GM21737 (cell line): ENCODE measurements around the gene LYAR.

Experiments used
- ATAC-seq: cut with Tn5 transposase; IDR thresholded peaks from one replicate; pipeline ENCODE4 v1.9.1; 2021; ENCODE audit warnings: mild to moderate bottlenecking, moderate library complexity; ENCODE audit not compliant: unreplicated experiment

Gene LYAR

GRCh38 chr4:4316150-4316495, 26.2 kb upstream of the LYAR start:
- ATAC-seq, result no peak

GRCh38 chr4:4315461-4316149, 25.7 kb upstream of the LYAR start:
- ATAC-seq, result no peak

- no peak for ATAC-seq
Observed at GRCh38 chr4:4311193-4311592, 21.2 kb upstream of the LYAR start.

DNA sequence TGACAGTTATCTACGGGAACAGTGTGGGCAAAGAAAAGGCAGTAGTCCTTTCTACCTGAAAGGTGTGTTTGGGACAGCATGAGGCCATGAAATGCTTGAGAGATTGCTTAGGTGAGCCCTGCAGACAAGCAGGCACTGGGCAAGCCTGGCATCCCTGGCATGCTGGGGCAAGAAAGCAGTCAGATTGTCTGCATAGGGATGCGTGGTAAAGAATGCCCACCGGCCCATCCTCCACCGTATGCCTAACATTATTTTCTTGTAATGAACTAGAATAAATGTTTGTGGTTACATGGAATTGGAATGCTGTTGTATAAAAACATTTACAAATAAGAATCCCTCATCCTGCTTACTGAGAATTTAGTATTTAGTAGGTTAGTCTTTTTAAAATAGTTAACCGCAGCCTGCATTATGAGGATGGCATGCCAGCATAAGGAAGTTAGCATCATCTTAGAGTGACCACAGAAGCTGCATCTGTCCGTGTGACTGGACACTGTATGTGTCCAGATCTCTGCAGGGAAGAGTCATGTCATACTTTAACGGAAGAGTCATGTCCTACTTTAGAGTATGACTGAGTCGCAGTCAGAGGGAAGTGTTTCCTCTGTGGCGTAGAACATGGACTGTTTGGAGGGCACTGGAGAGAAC, 19.0 kb upstream of the LYAR start:
- no peak for ATAC-seq

DNA sequence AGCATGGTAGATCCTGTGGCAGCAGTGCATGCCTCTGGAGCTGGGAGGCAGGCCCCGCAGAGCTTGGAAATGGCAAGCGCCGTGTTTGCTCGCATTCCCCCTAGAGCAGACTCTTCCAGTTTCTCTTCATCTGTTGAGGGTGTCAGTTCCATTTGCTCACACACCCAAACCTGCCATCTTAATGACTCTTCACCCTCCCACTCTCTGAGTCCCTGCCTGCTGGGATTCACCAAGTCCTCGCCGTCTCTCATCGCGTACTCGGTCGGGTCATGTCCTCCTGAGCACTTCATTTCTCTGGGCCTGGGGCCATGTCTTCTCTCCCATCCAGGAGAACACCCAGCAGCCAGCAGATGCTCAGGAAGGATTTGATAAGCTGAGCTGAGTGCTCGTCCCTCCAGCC, 17.0 kb upstream of the LYAR start:
- ATAC-seq, result no peak

- no peak for ATAC-seq
Observed at GRCh38 chr4:4302416-4302815, 12.5 kb upstream of the LYAR start.

DNA sequence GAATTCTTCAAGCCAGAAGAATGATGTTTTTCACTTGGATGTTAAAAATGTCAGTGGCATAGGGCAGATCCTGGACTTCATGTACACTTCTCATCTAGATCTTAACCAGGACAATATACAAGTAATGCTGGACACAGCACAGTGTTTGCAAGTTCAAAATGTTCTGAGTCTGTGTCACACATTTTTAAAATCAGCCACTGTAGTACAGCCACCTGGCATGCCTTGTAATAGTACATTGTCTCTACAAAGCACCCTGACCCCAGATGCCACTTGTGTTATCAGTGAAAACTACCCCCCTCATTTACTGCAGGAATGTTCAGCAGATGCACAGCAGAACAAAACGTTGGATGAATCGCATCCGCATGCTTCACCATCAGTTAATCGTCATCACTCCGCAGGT, 12.0 kb upstream of the LYAR start:
- no peak for ATAC-seq

- no peak for ATAC-seq
Observed at GRCh38 chr4:4299006-4299405, 9.1 kb upstream of the LYAR start.

DNA sequence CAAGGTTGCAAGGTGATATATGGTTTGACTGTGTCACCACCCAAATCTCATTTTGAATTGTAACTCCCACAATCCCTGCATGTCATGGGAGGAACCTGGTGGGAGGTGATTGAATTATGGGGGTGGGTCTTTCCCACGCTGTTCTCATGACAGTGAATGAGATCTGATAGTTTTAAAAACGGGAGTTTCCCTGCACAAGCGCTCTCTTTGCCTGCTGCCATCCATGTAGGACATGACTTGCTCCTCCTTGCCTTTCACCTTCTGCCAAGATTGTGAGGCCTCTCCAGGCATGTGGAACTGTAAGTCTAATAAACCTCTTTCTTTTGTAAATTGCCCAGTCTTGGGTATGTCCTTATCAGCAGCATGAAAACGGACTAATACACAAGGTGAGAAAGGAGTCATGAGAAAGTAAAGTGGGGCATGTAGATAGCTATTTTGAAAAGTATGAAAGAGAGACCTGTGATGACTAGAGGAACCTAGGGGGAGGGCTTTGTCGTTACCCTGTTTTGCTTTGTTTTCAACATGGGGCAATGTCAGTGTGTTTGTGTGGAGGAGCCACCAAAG, 6.4 kb upstream of the LYAR start:
- no peak for ATAC-seq

DNA sequence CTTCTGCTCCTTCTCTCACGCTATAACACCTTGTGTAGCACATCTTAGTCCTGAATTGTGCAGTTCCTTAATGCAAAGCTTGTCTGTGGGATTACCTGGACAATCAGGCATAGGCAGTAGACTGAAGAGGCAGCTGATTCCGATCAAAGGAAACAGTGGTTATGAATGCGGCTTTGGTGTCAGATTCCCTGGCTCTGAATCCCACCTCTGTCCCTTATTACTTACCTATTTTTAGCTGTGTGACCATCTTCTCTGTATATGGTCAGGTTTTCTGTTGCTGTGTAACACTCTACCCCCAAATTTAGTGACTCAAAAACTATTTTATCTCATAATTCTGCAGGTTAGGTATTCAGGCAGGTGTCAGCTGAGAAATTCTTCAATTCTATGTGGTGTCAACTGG, 3.3 kb upstream of the LYAR start:
- no peak for ATAC-seq

DNA sequence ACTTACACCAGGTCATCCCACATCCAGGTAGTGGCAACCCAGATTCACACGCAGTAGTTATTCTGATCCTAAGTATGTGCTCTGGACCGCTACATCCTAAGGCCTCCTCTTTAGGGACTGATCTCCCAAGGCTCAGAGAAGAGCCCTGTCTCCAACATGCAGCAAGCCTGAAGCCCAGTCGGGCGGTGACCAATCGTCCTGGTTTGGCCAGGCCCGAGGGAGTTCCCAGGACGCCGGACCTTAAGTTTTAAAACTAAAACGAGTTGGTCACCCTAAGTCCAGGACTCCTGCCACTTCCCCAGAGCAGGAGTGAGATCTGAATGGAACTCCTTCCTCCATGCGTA, 385 bp downstream of the LYAR start:
- ATAC-seq, result peak; percentile 20

DNA sequence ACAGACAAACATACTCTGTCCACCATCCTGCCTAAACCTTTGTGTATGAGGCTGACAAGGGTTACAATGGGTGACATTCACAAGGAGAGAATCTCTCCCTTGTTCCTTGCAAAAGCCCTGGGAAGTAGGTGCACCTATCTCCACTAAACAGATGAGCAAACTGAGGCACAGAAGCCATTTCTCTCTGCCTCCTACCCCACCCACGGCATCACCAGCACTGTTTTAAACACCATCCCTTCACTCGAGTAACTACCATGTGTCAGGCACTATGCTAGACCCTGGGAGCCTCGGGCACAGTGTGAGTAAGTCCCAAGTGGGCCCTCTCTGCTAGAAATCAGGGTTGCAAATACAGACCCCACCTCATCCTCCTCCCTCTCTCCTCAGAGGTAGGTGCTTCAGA, 899 bp downstream of the LYAR start:
- ATAC-seq, result no peak

GRCh38 chr4:4288098-4288497, 1.9 kb downstream of the LYAR start:
- no peak for ATAC-seq

- ATAC-seq, result no peak
Observed at GRCh38 chr4:4284827-4285618, 4.9 kb downstream of the LYAR start.

GRCh38 chr4:4281787-4282186, 8.2 kb downstream of the LYAR start:
- ATAC-seq, result no peak

GRCh38 chr4:4277531-4277930, 12.4 kb downstream of the LYAR start:
- no peak for ATAC-seq

- no peak for ATAC-seq
Observed at GRCh38 chr4:4274226-4274625, 15.7 kb downstream of the LYAR start.

DNA sequence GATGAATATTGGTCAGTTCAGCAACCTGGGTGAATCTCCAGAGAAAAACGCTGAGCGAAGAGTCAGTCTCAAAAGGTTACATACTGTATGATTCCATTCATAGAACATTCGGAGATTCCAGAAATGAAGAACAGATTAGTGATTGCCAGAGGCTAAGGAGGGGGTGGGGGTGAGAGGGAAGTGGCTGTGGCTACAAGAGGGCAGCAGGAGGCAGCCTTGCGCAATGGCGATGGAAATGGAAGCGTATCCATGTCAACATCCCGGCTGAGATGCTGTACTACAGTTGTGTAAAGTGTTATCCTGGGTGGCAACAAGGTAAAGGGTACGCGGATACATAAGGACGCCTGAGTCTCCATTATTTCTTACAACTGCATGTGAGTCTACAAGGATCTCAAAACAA, 18.0 kb downstream of the LYAR start:
- ATAC-seq, result no peak

GRCh38 chr4:4270529-4270928, 19.4 kb downstream of the LYAR start:
- ATAC-seq, result no peak

DNA sequence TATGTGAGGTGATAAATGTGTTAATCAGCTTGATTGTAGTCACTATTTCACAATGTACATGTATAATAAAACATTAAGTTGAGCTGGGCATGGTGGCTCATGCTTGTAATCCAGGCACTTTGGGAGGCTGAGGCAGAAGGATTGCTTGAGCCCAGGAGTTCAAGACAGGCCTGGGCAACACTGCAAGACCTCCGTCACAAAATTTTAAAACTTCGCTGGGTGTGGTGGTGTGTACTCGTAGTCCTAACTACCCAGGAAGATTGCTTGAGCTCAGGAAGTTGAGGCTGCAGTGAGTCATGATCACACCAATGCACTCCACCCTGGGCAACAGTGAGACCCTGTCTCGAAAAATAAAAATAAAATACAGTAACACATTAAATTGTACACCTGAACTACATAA, 20.1 kb downstream of the LYAR start:
- no peak for ATAC-seq

- ATAC-seq, result no peak
Observed at GRCh38 chr4:4269331-4269731, 20.6 kb downstream of the LYAR start.

GRCh38 chr4:4268776-4269175, 21.2 kb downstream of the LYAR start:
- no peak for ATAC-seq
